HG03159 (cell line): Measurements from ENCODE around the gene GPR27.

ENCODE experiments used
- ATAC-seq: cut with Tn5 transposase; IDR thresholded peaks from one replicate; pipeline ENCODE4 v1.9.1; 2021; ENCODE audit warnings: mild to moderate bottlenecking, moderate library complexity; ENCODE audit not compliant: unreplicated experiment

GPR27 gene

GRCh38 chr3:71728632-71729342 is 24.9 kb upstream of the GPR27 start:
- no peak for ATAC-seq

- no peak for ATAC-seq
Observed at GRCh38 chr3:71732637-71733036, 21.0 kb upstream of the GPR27 start.

DNA sequence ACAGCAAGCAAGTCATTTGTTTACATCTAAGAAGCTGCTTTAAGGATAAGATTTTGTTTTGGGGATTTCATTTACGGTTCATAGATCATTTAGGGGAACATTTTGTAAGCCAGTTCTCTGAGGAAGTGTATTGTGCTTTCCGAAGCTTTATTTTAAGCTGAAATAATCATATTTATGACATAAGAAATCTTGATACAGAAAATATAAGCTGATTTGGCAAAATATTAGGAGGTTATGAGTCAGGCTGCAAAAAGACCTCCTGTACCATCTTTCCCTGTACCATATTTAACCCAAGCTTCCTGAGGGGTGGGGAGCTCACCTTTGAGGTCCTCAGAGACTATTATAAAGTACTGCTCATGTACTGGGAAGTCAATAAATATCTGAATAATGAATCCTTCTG is 20.3 kb upstream of the GPR27 start:
- ATAC-seq: no peak

DNA sequence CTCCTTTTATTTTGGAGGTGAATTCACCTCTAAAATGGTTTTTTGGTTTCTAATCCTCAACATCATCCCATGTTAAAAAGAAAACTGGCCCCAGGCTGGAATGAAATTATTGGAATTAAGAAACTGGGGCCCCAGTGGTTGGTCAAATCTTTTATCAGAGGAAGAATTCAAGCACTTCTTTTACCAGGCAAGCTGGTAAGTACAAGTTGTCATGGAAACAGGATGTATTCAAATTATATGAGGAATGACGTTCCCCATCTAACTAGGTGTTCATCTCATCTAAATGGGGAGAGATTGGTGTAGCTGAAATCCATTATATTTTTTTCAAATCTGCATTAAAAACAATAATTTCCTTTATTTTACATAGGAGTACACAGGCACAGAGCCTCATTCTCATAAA is 18.8 kb upstream of the GPR27 start:
- no peak for ATAC-seq

DNA sequence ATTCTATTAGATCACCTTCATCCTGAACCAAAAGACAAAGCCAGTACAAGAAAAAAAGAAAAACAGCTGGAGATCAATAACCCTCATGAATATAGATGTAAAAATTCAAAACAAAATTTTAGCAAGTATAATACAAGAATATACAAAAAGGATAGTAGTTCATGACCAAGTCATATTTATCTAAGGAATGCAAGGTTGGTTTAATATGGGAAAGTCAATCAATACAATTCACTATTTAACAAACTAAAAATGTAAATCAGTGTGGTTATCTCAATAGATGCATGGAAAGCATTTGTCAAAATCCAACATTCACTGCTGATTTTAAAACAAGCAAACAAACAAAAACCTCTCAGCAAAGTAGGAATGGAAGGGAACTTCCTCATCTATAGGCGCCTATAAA is 11.0 kb upstream of the GPR27 start:
- no peak for ATAC-seq

- no peak for ATAC-seq
Observed at GRCh38 chr3:71744738-71745137, 8.9 kb upstream of the GPR27 start.

DNA sequence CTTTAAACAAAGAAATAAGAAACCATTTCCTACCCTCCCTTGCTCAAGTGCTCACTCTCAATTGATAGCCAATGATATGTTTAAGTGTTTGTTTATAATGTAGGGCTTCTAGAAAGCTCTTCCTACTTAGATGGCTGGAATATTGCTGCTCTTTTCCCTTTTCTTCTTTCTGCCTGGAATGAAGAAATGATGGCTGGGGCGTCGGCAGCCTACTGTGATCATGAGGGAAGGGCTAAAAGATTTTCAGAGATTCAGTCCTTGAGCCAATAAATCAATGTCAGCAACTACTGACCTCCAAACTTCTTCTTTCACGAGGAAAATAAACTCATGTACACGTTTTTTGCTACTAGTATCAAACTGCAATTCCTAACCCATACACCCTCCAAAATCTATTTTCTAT is 2.1 kb upstream of the GPR27 start:
- ATAC-seq: no peak

GRCh38 chr3:71752831-71753700 is 589 bp upstream of the GPR27 start:
- no peak for ATAC-seq

DNA sequence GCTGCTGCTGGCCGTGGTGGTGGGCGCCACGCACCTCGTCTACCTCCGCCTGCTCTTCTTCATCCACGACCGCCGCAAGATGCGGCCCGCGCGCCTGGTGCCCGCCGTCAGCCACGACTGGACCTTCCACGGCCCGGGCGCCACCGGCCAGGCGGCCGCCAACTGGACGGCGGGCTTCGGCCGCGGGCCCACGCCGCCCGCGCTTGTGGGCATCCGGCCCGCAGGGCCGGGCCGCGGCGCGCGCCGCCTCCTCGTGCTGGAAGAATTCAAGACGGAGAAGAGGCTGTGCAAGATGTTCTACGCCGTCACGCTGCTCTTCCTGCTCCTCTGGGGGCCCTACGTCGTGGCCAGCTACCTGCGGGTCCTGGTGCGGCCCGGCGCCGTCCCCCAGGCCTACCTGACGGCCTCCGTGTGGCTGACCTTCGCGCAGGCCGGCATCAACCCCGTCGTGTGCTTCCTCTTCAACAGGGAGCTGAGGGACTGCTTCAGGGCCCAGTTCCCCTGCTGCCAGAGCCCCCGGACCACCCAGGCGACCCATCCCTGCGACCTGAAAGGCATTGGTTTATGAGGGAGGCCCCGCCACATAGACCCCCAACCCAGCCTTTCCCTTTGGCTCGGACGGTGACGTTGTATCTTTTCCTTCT is 1.1 kb downstream of the GPR27 start:
- ATAC-seq: no peak

- ATAC-seq: no peak
Observed at GRCh38 chr3:71758091-71758490, 4.4 kb downstream of the GPR27 start.

DNA sequence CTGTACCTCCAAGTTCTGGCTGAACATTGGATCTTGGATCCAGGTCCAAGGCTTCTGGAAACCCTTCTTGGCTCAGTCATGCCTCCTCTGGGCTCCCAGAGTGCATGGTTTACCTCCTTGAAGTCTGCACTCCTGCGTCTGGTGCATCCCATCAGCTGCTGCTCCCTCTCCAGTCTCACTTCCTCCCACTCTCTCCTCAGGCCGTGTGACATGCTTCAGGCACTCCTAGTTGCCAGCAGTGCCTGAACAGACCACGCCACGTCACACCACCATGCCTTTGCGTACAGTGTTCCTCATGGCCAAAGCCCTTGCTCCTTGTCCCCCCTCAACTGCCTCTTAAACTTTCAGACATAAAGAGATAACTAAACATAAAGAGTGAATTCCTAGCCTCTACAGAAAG is 5.7 kb downstream of the GPR27 start:
- no peak for ATAC-seq

- ATAC-seq: no peak
Observed at GRCh38 chr3:71760140-71760539, 6.5 kb downstream of the GPR27 start.

- no peak for ATAC-seq
Observed at GRCh38 chr3:71763426-71763825, 9.8 kb downstream of the GPR27 start.

DNA sequence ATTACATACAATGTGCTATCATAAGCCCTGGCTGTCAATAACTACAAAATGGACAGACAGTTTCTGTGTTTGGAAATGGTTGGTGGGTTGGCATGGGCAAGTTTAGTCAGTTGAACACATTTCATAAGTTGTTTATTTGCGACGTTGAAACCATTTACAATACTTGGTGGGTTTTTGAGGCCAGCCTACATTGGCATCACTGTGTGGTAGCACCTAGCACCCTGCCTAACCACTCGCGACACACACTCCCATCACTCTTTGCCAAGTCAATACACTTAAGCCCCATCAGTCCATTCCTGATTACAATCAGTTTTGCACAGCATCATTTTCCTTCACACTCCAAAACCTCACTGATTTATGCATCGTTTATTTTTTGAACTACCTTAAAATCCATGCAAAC is 17.5 kb downstream of the GPR27 start:
- ATAC-seq: no peak

DNA sequence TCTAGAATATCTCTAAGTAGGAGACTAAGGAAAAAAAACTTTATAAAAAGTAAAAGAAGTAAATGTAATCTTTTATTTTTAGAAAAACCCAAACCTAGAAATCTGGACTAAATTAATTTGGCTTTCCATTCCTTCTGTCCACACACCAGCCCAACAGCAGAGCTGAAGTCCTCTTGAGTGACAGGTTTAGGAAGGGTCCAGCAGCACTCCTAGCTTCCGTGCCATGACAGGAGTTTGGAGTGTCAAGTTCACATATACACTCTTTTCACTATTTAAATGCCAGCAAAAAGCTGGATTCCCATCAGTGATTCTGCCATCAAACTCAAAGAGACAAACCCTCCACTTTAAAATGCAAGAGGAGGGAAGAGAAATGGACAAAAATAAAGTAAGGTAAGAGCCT is 18.2 kb downstream of the GPR27 start:
- ATAC-seq: no peak

DNA sequence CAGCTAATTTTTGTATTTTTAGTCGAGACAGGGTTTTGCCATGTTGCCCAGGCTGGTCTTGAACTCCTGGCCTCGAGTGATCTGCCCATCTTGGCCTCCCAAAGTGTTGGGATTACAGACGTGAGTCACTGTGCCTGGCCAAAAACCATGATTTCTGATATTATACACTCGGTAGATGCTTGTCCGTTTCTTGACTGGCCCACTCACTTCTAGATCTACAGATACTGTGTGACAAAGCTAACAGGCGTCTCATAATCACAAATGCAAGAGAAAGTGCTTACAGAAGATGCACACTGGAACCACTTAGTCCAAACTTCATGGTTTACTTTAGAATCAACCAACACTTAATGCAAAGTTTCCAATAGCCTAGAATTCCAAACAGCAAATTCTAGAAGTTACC is 22.9 kb downstream of the GPR27 start:
- ATAC-seq: no peak

DNA sequence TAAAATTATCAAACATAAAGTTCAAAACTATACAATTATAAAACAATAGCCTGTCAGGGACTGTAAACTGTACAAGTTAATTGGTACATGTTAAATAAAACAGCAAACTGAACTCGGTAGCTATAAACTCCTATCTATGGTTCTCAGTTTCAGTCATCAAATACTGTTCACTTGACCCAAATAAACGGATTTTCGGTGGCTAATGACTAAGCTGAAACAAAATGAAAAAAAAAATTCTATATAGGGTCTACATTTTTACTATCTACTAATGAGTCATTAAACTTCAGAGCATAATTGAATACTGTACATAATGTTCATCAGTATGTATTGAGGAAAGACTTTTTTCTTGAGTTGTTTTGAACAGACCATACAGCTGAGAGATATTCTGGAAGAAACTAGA is 24.7 kb downstream of the GPR27 start:
- no peak for ATAC-seq

- no peak for ATAC-seq
Observed at GRCh38 chr3:71779674-71780377, 26.2 kb downstream of the GPR27 start.

DNA sequence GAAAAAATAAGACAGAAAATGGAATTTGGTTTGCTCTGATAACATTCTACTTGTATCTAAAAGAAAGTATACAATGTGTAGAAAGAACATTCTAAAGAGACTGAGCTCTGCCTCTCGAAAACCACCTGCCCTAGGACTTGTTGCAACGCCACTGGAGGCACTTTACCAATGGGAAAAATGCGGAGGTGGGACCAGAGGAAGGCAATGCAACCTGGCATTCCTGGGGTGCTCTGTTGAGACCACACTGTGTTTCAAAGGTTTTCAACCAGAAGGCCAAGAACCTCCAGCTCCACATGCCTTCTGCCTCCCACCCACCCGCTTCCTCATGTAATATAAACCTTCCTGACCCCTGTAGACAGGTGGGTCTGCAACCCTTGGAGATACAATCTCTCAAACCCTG is 26.8 kb downstream of the GPR27 start:
- no peak for ATAC-seq

DNA sequence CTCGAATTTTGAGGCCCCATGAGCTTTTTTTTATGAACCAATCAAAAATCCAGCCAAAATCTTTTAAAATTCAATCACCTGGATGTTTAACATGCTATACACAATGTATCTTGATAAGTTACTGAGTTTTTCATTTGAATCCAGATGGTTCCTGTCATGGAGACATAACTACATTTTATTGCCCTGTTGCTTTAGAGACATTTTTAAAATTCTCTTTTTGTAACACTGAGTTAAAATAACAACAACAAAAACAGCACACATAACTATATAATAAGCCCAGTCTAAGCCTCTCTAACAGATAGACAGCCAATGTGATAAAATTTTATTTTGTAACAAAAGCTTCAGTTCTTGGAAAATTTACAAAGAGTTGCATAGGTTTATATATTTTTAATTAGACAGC is 29.5 kb downstream of the GPR27 start:
- ATAC-seq: no peak

DNA sequence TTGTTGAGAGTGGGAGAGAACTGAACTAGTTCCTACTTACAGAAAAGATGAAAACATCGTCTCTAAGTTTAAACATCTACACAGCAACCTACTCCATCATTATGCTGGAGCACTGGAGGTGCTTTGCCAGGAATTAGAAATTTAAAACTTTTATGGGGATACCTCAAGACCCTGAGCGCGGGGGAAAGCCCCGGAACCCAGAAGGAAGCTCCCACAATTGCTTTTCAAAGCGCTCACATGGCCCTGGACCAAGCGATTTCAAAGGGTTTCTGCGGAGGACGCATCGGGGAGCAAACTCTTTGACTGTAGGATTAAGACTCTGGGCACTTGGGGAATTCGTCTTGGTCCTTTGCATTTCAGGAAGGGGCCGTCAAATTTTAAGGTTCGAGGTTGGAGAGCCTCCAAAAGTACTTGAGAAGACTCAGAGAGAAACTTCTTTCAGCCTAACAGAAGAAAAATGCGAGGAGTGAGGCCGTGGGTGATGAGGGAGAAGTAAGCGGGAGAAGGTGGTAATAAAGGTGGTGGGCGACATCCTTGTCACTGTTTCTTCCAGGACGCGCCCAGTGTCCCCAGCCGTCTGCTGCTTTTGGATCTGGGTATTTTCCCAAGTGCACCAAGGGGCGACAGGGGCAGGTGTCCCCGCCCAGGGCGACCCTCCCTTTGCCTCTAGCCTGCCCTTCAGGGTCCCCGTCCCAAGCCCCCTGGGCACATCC is 30.7 kb downstream of the GPR27 start:
- ATAC-seq: no peak
